GDM1 (cell line): ENCODE data around the gene CLRN1.
"Not testable (repeated sequence)": the region's sequence is repeated elsewhere in the genome, so short reads cannot be mapped to it uniquely, and the experiment has no call there.

Experiments used
- DNase-seq: peaks from one replicate; lab custom pipeline; 2025; lab: John Stamatoyannopoulos, UW

The CLRN1 gene, protein sequence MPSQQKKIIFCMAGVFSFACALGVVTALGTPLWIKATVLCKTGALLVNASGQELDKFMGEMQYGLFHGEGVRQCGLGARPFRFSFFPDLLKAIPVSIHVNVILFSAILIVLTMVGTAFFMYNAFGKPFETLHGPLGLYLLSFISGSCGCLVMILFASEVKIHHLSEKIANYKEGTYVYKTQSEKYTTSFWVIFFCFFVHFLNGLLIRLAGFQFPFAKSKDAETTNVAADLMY

DNA sequence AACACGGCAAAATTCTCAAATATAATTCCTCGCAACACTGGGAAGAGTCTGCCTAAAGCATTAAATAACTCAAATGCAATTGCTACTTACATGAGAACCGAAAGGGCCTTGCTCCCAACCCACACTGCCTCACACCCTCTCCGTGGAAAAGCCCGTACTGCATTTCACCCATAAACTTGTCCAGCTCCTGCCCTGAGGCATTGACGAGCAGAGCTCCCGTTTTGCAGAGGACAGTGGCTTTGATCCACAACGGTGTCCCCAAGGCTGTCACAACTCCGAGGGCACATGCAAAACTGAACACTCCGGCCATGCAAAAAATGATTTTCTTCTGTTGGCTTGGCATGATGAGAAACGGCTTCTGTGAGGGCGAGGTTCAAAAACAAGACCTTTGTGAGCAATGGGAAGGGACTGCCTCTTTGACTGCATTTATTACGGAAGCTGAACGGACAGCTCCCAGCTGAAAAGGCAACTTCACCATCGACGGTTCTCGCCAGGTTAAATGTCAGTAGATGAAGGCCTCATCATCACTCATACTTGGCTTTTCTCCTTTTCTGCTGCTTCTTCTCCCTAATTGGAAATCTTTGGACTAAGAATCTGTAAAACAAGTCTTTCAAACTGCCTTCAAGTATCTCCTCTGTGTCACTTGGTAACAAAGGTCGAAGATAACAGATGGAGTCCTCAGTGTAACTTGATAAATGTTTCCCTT, at the start of gene CLRN1:
Gene CLRN1 (minus strand): TSS at position 362 of the 706 bp plus-strand sequence. CDS start 19 bp downstream, at position 343.
- DNase-seq = no peak

DNA sequence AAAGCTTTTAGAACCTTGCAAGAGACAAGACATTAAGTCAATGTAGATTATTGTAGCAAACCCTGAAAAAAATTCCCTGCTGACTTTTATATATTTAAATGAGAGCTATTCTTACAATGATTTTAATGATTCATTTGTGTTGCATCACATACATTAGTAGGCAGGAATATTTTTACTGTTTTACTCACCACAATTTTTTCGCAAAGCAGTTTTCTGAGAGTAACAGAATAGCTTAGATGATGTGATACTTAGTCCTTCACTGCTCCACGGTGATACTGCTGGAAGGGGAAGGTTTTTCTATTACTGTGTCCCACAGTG, 43.9 kb upstream of the CLRN1 start:
- no peak for DNase-seq

DNA sequence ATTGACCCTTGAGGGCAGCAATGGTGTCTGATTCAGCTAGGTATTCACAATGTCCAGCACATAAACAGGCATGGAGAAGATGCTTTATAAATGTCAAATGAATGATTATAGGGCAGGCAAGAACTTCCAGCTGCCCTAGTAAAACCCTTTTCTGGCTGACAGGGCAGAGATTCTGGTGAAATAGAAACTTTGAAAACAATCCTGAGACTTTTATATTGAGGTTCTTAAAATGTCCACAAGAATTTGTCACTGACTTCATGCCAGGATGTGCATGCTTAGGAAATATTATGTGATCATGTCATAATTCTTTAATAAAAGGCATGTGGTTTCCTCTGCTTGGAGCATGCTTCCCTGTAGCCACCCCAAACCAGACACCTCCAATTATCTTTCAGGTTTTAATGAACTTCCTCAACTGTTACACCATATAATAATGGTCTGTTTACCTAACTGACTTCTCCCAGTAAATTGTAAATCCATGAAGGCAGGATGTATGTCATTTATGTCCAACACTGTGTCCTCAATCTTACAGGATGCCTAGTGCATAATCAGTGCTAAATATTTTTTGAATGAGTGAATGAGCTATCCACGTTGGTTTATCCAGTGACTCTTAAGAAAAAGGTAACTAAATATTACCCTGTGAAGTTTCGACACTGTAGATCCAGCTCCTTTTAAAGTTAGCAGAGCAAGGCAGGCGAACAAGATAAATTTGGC, 43.4 kb upstream of the CLRN1 start:
- DNase-seq = no peak

DNA sequence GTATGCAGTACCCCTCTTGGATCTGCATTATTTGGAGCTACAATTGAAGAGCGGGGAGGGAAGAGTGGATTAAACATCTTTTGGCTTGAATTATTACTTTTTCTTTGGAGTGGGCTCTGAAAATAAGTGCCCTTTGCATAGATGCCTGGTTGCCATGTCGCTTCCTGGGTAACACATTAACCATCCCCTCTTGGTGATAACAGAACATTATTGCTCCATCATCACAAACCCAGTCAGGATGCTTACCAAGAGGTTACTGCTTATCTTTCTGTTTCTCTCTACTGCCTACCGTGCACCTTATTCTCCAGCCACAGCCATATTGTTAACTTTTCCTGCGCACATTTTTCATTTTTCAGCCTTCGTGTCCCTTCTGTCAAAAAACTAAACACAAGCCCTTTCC, 42.7 kb upstream of the CLRN1 start:
- DNase-seq = no peak

DNA sequence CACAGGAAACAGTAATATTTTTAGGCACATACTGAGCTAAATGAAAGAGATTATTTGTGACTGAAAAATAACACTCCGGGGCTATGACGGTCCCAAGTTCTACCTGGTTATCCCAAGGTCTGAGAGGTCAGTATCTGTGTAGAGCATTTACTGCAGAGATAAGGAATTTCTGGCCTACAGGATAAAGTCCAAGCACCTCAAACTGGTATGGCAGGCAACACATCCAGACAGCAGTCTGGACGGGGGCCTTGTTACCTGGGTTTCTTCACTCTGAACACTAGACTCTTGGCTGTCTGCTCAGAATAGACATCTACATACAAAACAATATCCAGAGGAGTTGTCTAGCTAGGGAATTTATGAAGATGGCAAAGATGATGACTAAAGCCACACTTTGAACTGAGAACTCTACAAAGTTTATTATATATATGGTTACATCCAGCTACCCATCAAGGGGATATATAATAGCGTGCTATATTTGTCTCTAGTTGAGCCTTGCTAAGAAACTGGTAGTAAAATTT, 42.0 kb upstream of the CLRN1 start:
- no peak for DNase-seq

DNA sequence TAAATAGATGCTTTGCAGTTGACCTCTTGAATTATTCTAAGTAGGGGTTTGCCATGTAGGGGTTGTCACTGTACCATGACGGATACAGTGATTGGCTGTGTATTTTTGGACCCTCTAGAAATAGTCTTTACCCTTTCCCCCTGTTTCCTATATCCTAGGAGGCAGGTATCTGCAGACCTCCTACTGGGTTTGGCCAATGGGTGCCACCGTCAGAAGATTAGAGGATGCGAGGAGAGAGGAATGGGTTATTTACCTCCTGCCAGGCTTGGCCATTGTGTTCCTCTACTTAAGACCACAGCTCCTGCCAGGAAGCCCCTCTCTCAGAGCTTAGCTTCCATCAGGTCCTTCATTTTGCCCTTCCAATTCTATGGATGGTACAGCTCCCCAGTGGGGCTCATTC, 40.2 kb upstream of the CLRN1 start:
- DNase-seq = no peak

DNA sequence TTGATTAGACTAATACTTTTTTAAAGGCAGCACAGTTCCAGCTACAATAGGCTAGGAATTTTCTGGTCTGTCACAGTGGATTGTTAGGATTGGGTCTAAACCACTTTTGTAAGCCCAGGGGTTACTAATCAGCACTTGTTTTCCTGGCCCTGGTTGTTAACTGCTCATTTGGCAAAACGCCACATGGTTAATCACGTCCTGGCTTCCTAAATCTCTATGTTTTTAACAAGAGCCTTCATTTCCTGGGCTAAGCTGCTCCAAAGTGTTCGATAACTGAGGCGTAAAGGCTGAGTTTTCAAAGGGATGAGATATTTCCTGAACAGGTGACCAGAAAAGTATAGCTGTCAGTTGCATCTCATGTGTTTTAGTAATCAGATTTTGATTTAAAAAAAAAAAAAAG, 38.9 kb upstream of the CLRN1 start:
- DNase-seq = no peak

DNA sequence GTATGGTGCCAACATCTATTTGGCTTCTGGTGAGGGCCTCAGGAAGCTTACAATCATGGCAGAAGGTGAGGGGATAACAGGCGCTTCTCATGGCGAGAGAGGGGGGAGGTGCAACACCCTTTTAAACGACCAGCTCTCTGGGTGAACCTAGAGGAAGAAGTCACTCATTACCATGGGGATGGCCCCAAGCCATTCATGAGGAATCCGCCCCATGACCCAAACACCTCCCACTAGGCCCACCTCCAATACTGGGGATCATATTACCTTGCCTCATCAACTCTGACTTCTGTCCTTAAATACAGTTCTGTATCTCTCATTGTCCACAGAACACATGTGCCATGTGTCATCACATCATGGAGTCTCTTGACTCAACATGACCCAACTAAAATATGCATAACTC, 37.5 kb upstream of the CLRN1 start:
- no peak for DNase-seq

DNA sequence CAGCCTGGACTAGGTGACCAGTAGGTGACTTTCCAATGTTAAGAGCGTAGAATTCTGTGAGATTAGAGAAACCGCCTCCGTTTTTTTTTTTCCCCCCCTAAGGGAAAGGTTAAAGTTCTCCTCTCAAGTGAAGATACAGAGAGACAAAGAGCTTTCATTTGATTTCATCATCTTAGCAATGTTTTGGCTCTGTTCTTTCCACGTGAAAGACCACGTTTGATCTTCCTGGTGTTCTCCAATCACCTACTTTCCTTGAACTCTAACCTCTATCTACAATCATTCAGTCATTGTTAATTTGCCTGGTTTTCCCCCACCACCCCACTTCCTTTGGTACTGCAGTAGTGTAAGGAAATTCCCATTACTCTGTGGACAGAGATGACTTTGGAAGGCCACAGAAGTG, 36.9 kb upstream of the CLRN1 start:
- DNase-seq = no peak

DNA sequence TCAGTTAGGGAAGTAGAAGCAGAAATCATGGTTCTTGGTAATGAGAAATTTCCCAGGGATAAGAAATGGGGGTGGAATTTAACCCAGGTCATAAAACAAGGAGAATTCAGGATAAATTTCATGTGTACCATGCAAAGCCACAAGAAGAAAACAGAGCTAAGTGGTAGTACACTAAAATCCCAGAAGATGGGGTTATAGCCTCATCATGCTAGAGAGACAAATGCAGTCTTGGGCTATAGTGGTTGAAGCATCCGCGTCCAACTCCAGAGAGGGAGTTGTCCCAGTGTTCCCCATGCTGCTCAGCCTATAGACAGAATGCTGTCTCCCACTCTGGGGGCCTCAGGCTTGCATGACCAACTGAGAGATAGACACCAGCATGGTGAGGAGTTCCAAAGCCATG, 36.2 kb upstream of the CLRN1 start:
- no peak for DNase-seq

DNA sequence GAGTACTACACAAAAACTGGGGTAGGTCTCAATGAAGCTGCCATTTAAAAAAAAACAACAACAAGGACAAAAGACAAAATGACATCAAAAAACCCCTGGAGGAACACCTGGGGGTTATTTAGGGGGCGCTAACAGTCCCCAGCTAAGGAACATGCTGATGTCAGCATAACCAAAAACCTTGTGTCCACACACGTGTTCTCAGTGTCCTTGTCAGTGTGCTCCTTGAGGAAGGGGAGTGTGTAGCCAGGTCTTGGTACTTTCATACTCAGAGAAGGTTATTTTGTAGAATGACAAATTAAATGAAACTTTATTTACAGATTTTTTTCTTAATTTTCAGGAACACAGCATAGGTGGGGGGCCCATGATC, 31.2 kb upstream of the CLRN1 start:
- DNase-seq = no peak

DNA sequence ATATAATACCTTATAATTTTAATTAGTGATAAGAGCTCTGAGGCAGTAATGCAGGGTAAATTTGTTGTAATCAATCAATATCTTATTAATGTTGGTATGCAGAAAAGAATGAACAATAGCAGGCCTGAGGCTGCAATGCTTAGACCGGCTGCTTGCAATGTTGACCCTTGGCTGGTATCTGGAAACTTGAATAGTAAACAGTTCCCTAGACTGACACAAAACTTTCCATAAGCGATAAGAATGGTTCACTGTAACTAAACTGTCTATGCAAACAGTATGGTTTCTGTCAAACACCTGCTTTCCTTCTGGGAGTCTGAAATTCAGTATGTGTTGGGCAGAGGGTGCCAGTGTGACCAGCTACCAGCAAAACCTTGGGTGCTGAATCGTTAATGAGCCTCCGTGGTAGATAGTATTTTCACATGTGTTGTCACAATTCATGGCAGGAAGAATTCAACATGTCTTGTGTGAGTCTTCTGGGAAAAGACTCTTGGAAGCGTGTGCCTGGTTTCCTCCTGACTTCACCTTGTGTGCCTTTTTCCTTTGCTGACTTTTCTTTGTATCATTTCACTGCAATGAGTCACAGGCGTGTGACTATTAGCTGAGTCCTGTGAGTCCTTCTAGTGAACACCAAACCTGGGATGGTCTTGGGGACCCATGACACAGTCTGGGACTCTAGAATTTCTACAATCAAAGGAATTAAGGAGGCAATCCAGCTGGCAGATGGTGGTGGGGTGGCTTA, 30.7 kb upstream of the CLRN1 start:
- DNase-seq = no peak

DNA sequence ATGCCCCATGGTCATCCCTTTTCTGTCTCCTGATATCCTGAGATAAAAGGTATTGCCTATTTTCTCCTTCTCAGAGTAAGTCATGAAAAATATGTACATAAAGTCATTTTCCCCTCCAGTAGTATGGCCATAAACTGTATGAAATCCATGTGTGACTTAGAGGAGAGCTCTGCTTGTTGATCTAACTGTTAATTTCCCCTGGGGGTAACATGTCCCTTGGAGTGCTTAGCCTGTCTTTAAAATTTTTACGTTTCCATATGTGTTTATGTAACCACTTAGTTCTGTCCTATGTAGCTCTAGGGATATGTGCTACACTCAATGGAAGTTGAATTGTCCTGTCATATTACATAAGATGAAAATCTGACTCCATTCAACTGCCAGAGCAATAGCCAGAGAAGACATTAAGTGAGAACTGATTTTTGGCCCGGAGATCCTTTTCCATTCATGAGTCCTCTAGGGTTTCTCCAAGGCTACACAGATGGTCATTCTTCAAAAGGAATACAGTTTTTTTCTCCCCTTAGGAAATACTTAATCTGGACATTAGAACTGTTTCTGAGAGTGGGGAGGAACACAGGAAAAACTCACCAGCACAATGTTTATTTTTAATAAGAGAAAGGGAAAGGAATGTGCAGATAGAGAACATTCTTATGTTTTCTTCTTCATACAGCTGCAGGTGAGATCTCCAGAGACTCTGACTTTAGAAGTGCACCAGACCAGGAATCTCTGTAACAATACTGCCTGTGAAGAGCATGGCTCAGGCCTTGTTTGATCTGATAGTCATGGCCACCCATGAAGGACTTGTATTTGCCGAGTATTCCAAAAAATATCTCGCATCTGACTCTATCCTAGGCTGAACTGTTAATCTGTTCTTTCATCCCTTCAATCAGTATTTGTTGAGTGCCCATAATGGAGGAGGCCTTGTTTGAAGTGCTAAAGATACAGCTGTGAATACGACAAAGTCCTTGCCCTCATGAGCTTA, 29.8 kb upstream of the CLRN1 start:
- no peak for DNase-seq

DNA sequence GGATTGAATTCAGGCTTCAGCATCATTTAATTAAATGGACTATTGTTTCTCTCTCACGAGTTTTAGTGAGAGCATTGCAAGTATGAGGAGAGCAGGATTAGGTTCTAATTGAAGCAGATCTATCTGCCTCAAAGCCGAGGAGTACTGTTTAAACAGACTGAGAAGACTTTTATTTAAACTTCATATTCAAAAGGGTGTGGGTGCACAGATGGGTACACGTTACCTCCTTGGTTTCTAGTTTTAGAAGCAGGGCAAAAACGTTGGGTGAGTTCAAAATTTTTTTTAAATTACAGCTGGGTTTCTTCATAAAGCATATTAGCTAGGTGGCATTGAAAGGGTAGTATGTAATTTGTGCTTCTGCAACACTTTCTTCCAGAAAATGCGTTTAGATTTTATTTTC, 26.5 kb upstream of the CLRN1 start:
- DNase-seq = no peak

DNA sequence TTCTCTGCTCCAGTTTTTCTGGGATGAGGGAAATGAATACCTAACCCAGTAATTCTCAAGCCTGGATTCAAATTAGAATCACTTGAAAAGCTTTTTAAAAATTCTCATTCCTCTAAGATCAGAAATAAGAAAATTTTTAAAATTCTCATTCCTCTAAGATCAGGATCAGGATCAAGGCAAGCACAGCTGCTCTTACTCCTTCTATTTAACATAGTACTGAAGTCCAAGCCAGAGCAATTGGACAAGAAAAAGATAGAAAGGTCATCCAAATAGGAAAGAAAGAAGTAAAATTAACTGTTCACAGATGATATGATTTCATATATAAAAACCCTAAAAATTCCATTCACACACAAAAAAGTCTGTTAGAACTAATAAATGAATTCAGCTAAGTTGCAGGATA, 24.2 kb upstream of the CLRN1 start:
- no peak for DNase-seq

DNA sequence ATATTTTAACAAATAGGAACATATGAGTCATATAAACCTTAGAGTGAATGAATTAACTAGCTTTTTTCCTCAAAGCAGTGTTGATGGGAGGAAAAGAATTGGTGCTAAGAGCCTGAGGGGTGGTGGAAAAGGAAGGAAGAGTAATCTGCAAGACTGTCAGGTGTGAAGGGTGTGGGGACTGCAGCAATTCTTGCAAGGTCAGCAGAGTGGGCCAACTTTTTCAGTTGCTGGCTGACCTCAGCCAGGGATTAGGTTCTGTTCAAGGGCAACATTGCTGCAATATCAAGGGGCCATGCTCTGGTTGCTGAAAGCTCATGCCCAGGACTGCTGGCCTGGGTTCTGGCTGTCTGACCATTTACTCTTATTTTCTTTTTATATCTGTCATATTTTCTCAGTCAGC, 23.0 kb upstream of the CLRN1 start:
- DNase-seq = no peak

DNA sequence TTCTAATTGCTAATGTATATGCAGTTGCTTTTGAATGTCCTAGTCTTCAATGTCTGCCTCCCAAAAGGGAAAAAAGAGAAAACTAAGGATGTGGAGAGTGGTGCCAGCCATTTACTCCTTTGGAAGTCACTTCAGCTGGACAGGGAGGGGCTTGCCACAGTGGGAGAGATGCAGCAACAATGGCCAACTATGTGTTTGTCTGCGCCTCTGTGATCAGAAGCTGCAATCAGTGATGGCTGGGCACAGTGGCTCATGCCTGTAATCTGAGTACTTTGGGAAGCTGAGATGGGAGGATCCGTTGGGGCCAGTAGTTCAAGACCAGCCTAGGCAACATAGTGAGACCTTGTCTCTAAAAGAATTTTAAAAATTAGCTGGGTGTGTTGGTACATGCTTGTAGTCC, 16.7 kb upstream of the CLRN1 start:
- DNase-seq = no peak

DNA sequence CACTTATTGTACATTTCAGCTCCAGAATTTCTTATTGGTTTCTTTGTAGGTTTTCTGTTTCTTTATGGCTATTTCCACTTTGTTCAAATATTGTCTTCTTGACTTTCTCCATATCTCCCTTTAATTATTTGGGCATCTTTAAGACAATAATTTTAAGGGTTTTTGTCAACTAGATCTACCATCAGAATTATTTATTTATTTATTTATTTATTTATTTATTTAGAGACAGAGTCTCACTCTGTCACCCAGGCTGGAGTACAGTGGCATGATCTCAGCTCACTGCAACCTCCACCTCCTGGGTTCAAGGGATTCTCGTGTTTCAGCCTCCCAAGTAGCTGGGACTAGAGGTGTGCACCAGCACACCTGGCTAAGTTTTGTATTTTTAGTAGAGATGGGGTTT, 15.9 kb upstream of the CLRN1 start:
- not testable (repeated sequence) for DNase-seq

DNA sequence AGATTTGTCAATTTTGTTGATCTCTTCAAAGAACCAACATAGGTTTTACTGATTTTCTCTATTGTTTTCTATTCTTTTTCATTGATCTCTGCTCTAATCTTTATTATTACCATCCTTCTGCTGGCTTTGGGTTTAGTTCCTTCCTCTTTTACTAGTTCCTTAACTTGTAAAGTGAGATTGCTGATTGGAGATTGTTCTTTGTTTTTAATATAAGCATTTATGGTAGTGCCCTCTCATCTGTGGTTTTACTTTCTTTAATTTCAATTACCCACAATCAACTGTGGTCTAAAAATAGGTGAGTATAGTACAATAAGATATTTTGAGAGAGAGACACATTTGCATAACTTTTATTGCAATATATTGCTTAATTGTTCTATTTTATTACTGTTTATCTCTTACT, 13.2 kb upstream of the CLRN1 start:
- no peak for DNase-seq

DNA sequence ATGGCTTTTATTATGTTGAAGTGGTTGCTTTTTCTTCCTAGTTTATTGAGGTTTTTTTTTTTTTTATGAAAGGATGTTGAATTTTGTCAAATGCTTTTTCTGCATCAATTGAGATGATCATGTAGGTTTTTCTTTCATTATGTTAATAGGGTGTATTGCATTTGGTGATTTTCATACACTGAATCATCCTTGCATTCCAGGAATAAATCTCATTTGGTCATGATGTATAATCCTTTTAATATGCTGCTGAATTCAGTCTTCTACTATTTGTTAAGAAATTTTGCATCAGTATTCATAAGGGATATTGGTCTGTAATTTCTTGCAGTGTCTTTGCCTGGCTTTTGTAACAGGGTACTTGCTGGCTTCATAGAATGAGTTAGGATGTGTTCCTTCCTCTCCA, 11.5 kb upstream of the CLRN1 start:
- no peak for DNase-seq

DNA sequence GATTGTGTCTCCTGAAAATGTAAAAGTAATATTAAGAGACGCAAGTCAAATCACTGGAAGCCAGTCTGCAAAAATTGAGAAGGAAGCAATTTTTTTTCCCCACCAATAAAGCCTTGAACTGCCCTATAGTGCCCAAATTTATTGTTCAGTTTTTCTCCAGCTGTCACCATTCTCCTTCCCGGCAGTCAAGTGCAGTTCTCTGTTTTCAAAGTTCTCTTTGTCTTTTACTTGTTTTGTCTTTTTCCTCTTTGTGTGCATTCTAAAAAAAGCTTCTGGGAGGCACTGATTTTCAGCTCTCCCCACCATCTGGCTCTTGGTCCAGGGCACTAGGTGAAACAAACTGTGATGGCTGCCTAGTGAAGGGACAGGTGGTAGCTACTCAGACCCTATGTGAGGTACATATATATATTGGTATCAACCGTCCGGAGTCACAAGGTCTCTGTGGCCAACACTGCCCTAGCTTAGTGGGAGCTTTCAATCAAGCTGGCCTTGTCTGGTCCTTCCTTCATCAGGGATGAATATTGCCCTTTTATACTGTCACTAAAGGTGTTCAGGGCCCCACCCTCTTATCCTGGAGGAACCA, 6.1 kb upstream of the CLRN1 start:
- no peak for DNase-seq
